Measurements from ENCODE around the gene DPH6. TPM values are rescaled to one million over a fixed set of nuclear protein-coding genes. Genes with fewer than 3 reads are reported as not detected.

DPH6 gene
- total and polyA plus RNA-seq, 7 donors, result 3.6 to 13.2 (median 9.6) TPM

DNA sequence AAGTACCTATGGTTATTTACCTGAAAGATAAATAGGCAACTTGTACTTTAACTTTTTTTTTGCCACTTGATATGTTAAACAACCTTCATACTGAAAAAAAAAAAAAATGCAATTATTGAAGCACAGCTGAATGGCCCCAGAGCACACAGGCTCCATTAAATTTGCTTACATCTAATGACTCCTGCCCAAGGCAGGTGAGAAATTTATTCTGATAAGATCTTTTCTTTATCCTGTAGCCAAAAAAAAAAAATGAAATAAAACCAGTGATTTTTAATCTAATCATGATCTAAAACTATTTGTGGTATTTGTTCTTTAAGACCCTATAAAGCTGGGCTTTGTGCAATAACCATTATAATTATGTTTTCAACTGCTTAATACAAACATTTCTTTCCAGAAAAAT lies 115.7 kb downstream of the DPH6 start:
- H3K4me3 ChIP-seq, result no peak overlapping the region
- H3K4me1 ChIP-seq, result peaks cover 0 to 12% (median 5%) of the 10 kb centered on the region in 4 donors
- no peaks in the 10 kb centered on the region for H3K36me3 ChIP-seq
- no peaks in the 10 kb centered on the region for H3K9me3 ChIP-seq
- no peak for DNase-seq
- no peaks in the 10 kb centered on the region for H3K27me3 ChIP-seq
- TF ChIP-seq POLR2AphosphoS5 (IDR thresholded peaks at IDR 0.05), result no peak
- TF ChIP-seq EP300 (IDR thresholded peaks at IDR 0.05), result no peak
- no peak for TF ChIP-seq CTCF (IDR thresholded peaks at IDR 0.05)
- no peak for TF ChIP-seq POLR2A (IDR thresholded peaks at IDR 0.05)
- intact Hi-C loops (cut with DNase I), result no loop called here
- H3K27ac ChIP-seq, result no peak overlapping the region

GRCh38 chr15:35427496-35427895 lies 118.5 kb downstream of the DPH6 start:
- no peak overlapping the region for H3K4me3 ChIP-seq
- peaks cover 0 to 12% (median 5%) of the 10 kb centered on the region in 4 donors for H3K4me1 ChIP-seq
- TF ChIP-seq CTCF (IDR thresholded peaks at IDR 0.05) (no peak), POLR2A (IDR thresholded peaks at IDR 0.05) (no peak), POLR2AphosphoS5 (IDR thresholded peaks at IDR 0.05) (no peak), EP300 (IDR thresholded peaks at IDR 0.05) (no peak)
- H3K27me3 ChIP-seq, result no peaks in the 10 kb centered on the region
- intact Hi-C loops (cut with DNase I), result no loop called here
- H3K9me3 ChIP-seq, result no peaks in the 10 kb centered on the region
- DNase-seq, result no peak
- H3K27ac ChIP-seq, result no peak overlapping the region
- H3K36me3 ChIP-seq, result no peaks in the 10 kb centered on the region

GRCh38 chr15:35427091-35427490 lies 118.9 kb downstream of the DPH6 start:
- H3K9me3 ChIP-seq, result no peaks in the 10 kb centered on the region
- no peaks in the 10 kb centered on the region for H3K36me3 ChIP-seq
- no peak for DNase-seq
- no peaks in the 10 kb centered on the region for H3K27me3 ChIP-seq
- H3K27ac ChIP-seq, result no peak overlapping the region
- 63 to 65% methylated on average over 3 of the region's 3 CpGs for WGBS, 2 donors
- no peak overlapping the region for H3K4me3 ChIP-seq
- no peak for TF ChIP-seq CTCF (IDR thresholded peaks at IDR 0.05)
- no peak for TF ChIP-seq POLR2A (IDR thresholded peaks at IDR 0.05)
- TF ChIP-seq EP300 (IDR thresholded peaks at IDR 0.05), result no peak
- no peak for TF ChIP-seq POLR2AphosphoS5 (IDR thresholded peaks at IDR 0.05)
- peaks cover 0 to 12% (median 5%) of the 10 kb centered on the region in 4 donors for H3K4me1 ChIP-seq
- intact Hi-C loops (cut with DNase I), result no loop called here

- DNase-seq, result no peak
- Histone ChIP-seq H3K4me1 (no peaks in the 10 kb centered on the region), H3K36me3 (no peaks in the 10 kb centered on the region), H3K4me3 (no peak overlapping the region), H3K27me3 (no peaks in the 10 kb centered on the region), H3K9me3 (no peaks in the 10 kb centered on the region), H3K27ac (no peak overlapping the region)
- WGBS, 2 donors, result 26 to 69% methylated on average over 1 of the region's 1 CpG
- intact Hi-C loops (cut with DNase I), result no loop called here
- TF ChIP-seq POLR2A (IDR thresholded peaks at IDR 0.05) (no peak), CTCF (IDR thresholded peaks at IDR 0.05) (no peak), EP300 (IDR thresholded peaks at IDR 0.05) (no peak), POLR2AphosphoS5 (IDR thresholded peaks at IDR 0.05) (no peak)
These were observed 135.2 kb downstream of the DPH6 start for GRCh38 chr15:35410775-35411174.

- H3K4me1 ChIP-seq, result no peaks in the 10 kb centered on the region
- H3K36me3 ChIP-seq, result no peaks in the 10 kb centered on the region
- no peaks in the 10 kb centered on the region for H3K27me3 ChIP-seq
- no peak for TF ChIP-seq POLR2A (IDR thresholded peaks at IDR 0.05)
- no peak for DNase-seq
- H3K27ac ChIP-seq, result no peak overlapping the region
- no peaks in the 10 kb centered on the region for H3K9me3 ChIP-seq
- intact Hi-C loops (cut with DNase I), result no loop called here
- 98 to 99% methylated on average over 3 of the region's 3 CpGs for WGBS, 2 donors
- H3K4me3 ChIP-seq, result no peak overlapping the region
These were observed 146.1 kb downstream of the DPH6 start for GRCh38 chr15:35399901-35400300.
